ENCODE results near the gene RPS6KA2. TPM values are rescaled to one million over a fixed set of nuclear protein-coding genes. Genes with fewer than 3 reads are reported as not detected.

RPS6KA2 gene
- polyA plus RNA-seq, 3 donors = 32.0 to 35.9 (median 35.2) TPM

DNA sequence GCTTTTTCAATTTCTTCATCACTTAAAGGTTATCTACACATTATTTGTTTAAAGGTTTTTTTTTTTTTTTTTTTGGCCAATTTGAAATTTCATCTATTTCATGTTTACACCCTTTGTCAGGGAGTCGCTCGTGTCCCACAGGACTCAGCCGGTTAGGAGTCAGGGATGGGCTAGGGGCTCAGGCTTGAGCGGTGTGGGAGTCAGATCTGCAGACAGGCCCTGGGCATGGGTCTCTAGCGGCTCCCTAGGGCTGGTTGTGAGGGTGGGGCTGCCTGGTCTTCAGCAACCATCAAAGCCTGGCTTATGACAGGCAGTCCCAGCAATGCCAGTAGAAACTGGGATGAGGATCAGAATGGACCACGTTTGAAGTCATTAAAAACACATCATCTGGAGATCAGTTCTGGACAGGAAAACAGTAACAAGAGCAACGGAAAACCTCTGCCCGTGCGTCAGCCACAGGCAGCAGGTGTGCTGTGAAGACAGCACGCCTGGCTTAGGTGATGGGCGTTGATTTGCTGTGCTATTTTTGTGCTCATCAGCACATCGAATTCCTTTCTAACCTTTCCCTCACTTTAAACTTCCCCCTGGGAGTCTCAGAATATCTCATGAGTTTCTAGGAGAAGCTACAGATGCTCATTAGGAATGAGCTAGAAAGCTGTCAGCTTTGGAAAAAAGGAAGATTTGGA, 153.0 kb downstream of the RPS6KA2 start:
- DNase-seq (ENCODE audit: low read depth in 3 of 3, low spot score in 2 of 3) = no peak

DNA sequence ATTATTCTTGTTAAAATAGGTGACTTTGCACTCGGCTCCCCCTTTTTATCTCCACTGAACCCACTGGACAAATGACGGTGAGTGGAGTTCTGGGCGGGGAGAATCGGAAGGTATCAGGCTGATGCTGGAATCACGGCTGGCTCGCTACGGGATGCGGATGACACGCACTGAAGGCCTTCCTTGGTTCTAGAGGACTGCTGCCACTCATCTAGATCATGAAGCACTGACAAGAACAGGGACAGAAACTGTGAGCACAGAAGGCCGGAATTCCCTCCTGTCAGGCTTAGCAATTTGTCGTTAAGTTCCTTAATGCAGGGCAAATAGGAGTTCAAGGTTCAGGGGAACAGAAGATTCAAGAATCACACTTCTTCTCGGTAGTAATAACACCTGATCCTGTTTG, 154.4 kb downstream of the RPS6KA2 start:
- DNase-seq (ENCODE audit: low read depth in 3 of 3, low spot score in 2 of 3) = no peak

DNA sequence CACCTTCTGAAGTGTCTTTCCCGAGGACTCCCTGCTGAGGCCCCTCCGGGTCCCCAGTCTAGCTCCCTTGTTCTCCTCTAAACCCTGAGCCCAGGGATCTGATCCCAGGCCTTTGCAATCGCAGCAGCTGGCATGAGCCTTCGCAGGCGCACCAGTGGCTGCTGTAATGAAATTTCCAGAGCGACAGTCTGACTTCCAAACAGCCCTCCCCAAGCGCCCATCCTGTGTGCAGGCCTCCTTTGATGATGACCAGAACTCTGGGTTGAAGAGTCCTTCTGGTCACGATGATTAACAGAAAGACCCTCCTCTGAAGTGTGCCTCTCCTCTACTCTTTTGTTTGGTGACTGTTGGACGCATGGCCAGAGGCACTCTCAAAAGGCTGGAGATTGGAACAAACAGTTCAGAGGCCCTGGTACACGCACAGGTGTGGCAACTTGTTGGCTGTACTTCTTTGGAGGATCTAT, 155.2 kb downstream of the RPS6KA2 start:
- no peak for DNase-seq (ENCODE audit: low read depth in 3 of 3, low spot score in 2 of 3)

DNA sequence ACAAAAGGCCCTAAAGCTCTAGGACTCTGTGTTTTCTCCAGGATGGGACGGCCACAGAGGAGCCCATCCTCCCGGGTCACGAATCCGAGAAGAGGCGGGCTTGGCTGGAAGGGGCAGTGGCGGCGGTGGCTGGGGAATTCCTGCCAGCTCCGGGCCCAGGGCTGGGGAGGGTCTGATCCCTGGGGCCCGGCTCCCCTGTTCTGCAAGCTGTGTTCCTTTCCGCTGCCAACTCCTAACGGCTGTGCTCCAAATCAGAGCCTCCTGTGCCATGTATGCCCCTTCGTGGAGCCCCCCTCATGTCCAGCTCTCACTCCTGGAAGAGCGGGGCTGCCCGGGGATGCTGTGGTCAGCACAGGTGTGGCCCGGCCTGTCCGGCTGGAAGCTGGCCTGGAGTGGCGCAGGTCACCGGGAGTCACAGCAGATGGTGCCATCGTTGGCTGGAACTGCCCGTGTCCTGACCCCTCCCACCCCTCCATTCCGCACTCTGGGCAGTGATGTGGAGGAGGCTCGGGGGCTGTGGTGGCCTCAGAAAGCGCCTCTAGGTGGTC, 156.1 kb downstream of the RPS6KA2 start:
- no peak for DNase-seq (ENCODE audit: low read depth in 3 of 3, low spot score in 2 of 3)

DNA sequence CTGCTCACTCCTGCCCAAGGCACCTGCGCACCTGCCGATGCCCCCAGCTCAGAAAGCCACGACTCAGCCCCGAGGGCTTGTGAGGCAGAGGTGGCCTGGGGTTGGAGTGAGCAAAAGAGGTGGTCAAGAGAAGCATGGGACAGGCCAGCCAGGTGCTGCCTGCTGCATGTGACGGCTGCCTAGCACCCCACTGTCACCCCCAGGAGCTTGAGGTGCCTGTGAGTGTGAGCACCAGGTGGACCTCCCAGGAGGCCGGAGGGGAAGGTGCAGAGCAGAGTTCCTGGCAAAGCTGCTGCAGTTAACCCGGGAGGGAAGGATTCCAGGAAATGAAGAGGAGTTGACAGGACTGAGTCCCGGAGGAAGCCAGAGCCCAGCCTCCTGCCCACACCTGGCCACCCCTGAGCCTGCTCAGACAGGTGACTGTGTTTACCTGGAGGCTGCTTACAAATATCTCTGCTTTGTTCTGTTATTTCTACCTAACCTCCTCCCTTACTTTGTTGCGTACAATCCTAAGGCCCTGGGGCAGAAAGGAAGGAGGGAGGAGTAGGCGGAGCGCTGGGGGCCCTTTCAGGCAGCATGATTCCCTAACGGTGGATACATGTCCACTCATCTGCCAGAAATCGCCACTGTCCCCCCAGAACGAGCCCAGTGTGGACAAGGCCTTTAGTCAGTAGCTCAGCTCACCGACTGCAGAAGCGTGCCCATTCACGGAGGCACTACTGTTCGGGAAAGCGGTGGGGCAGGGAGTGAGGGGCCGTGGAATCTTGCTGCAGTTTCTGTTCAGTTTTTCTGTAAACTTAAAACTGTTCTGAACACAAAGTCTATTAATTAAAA, 156.8 kb downstream of the RPS6KA2 start:
- no peak for DNase-seq (ENCODE audit: low read depth in 3 of 3, low spot score in 2 of 3)

DNA sequence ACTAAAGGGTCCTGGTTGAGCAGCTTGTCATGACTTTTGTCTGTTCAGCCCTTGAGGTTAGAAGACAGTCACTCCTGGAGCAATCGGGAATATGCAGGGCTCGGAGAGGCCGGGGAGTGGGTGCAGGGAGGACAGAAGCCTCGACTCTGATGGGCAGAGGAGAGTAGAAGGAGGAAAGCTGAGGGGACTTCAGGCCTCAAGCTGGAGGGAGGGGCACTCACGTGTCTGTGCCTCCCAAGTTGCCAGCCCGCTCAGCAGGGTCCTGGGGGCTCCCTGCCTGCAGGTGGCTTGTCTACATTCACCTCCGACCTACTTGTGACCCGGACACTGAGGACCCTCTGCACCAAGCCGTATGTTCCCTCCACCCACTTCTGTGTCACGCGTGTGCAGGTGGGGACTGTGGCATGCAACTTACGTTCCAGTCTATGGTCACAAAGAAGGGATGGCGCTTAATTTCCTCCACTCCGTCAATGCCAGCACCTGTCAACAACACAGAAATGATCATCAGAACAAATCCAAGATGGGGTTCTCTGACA, 157.6 kb downstream of the RPS6KA2 start:
- DNase-seq (ENCODE audit: low read depth in 3 of 3, low spot score in 2 of 3) = no peak

DNA sequence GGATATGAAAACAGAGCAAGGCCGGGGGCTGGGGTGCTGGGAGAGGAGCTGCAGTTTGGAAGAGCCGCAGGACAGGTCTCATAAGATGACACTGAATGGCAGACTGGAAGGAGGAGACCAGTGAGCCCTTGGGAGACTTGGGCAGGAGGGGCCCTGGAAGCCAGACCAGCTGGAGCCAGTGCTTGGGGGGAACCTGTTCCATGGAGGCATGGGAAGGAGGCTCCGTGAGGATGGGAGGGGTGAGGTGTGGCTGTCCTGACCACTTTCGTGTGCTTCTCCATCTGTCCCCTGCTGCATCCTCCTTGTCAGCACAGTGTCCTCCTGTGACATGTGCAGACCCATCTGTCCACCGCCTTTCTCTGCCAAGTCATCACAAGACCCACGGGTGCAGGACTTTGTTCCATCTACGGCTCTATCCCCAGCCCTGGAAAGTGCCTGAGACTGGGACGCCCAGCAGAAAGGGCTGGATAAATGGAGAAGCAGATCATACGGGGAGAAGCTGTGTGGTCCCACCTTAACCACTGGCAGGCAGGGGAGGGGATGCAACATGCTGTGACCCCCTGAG, 159.5 kb downstream of the RPS6KA2 start:
- no peak for DNase-seq (ENCODE audit: low read depth in 3 of 3, low spot score in 2 of 3)

DNA sequence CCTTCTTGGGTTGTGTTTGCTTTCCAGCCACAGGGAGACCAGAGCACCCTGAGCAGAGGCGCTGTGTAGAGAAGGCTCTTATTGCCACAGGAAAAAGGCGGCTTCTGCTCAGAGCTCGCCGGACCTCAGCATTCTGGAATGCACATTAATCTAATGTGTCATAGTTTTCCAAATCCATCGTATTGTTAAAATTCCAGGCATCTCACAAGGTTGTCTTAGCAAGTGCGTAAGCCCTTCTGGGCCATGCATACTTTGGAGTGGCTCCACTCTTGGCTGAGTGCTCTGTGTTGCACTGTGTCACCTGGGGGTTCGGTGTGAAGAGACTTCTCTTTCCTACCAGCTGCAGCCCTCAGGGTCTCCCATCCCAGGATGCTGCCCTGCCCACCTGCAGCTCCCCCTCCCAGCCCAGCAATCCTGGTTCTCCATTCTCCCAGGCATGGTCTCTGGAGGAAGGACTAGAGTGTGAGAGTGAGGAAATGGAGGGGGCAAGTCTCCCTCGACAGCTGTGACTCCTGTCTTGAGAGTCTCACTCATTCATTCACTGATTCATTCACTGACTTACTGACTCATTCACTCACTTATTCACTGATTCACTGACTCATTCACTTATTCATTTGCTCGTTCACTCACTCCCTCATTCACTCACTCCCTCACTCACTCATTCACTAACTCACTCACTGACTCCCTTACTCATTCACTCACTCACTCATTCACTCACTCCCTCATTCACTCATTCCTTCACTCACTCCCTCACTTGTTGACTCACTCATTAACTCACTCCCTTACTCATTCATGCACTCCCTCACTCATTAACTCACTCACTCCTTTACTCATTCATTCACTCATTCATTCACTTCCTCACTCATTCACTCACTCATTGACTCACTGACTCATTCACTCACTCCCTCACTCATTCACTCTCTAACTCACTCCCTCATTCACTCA, 160.6 kb downstream of the RPS6KA2 start:
- DNase-seq (ENCODE audit: low read depth in 3 of 3, low spot score in 2 of 3) = no peak

DNA sequence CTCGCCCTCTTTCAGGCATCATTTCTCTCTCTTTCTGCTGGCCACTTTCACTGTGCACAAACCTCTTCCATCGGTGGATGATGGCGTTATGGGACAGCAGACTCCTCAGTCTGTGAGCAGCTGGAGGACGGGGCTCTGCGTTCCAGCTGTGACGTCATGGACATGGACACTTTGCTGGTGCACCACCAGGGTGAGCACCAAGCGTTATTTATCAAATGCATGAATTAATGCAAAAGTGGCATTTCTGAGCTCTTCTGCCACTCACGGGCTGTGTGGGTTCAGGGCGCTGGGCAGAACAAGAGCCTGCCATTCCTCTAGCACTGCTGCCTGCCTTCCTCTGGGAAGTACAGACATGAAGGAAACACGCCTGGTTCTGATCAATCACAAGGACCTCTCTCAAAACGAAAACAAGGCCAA, 161.4 kb downstream of the RPS6KA2 start:
- no peak for DNase-seq (ENCODE audit: low read depth in 3 of 3, low spot score in 2 of 3)

DNA sequence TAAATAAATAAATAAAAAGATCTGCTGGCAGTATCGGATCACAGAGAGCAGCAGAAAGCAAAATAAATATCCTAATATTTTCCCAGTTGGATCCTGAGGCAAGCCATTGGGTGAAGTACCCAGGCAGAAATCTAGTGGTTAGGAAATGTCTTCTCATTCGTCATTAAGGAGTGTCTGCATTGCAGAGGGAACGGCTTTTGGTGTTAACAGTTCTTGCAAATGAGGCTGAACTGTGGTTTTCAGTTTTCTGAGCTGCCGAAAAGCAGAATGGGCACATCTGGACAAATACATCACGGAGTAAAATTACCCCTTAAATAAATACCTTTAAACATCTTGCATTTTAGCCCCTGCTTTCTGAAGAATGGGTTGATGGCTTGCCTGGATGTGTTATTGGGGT, 162.1 kb downstream of the RPS6KA2 start:
- no peak for DNase-seq (ENCODE audit: low read depth in 3 of 3, low spot score in 2 of 3)

DNA sequence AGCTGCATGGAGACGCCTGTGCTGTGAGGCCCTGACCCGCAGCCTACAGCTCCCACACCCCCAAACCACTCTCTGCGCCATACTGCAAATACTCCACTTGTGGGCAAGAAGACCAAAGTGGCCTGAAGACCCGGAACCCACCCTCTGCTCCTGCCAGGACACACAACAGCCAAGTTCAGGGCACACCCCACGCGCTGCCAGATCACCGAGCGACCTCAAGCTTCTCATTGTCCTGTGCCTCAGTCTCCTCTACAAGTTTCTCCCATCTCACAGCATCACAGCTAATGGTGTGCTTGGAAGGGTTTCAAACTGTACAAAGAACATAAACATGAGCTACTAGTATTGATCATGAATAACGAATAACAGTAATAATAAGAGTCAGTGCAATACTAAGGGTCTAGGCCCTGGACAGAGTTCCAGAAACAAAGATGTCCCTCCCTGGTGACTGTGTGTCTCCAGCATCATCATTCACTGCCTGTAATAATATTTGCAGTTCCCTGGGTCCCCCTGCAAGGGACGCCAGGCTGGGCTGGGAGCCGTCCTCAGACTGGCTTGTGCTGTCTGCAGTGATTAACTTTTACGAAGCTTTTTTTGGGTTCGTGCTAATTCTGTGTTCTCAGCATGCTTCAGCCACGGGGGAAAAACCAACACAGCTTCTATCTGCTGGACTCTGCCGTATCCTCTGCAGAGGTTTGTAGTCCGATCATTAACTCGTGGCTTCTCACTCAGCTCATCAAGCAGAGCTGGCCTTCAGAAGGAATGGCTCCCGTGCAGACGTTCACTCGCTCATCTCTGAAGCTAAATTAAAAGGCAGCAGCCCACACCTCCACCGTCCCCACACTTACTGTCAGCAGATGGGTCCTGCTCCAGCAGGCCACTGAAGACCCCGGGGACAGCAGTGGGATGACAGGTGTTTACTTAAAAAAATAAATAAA, 162.7 kb downstream of the RPS6KA2 start:
- DNase-seq (ENCODE audit: low read depth in 3 of 3, low spot score in 2 of 3) = no peak

DNA sequence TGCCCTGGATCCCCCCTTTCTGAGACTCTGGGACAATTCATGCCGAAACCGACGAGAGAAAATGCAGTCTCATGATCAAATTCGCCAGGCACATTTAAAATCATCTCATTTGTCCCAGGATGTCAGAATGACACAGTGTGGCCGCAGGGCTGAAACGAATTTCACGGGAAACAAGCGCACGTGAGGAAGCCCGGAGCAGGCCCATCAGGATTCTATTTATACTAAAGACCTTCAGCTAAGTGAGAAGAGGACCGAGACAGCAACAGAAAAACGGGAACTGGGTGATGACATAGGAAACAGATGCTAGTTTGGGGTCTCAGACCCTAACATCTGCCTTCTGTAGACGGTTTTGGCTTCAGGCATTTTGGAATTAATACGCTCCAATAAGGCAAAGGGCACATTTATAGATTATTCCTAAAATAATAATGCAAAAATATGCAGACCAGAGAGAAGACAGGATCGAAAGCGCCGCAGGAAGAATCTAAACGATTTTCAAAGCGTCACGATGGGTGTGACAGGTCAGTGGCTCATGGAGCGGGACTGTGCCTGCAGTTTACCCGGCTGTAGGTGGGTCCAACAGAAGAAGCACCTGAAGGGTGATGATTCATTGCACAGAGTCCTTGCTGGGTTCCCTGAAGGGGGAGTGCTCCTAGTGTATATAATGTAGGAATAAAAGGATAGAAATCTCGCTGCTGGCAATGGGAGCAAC, 163.5 kb downstream of the RPS6KA2 start:
- DNase-seq (ENCODE audit: low read depth in 3 of 3, low spot score in 2 of 3) = no peak

DNA sequence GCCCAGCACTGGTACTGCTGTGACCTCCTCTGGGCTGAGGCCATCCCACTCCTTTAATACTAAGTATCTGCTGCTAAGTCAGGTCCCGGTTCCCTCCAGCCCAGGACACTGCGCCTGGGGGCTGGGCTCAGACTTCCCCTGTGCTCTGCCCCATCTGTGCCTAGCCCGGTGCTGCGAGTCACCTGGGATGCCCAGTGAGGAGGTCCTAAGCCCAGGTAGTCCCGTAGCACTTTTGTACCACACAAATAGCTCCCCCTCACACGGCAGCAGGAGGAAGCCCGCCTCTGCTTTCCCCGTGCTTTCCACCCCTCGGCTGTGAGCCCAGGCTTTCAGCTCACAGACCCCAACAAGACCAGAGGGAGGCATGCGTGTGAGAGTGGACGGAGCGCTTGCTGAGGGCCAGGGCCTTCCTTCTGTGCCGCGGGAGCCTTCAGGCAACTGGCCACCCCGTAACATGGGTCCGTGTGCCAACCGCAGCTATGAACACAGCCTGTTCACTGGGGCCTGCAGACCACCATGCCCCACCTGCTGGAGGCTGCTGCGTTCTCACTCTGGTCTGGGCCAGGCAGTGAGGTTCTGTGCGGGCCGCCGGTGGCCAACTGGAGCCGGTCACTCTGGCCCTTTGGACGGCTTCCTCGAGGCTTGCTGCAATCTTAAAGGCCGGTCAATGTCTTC, 164.5 kb downstream of the RPS6KA2 start:
- DNase-seq (ENCODE audit: low read depth in 3 of 3, low spot score in 2 of 3) = no peak

DNA sequence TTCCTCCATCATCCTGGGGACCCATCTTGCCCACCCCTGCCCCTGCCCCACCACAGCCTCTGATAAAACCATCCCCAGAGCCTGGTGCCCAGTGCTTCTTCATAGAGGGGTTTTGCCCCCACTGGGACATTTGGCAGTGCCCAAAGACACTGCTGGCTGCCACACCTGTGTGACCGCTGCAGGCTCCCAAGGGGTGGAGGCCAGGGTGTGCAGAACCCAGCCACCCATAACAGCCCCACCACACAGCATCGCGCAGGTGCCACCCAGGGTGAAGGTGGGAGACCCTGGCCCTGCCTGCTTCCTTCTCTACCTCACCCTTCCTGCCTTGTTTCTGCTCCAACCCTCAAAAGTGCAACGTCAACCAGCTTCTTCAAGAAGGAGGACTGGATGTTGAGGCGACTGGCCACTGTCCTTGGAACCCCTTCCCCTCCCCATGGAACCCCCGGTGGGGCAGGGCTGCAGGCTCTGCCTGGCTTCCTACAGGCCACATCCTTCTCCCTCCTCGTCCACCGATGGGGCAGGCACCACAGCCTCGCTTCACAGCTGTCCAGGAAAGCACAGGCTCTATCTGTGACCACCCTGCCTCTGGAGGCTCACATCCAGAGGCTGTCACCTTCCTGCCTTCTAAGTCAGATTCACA, 165.1 kb downstream of the RPS6KA2 start:
- no peak for DNase-seq (ENCODE audit: low read depth in 3 of 3, low spot score in 2 of 3)

DNA sequence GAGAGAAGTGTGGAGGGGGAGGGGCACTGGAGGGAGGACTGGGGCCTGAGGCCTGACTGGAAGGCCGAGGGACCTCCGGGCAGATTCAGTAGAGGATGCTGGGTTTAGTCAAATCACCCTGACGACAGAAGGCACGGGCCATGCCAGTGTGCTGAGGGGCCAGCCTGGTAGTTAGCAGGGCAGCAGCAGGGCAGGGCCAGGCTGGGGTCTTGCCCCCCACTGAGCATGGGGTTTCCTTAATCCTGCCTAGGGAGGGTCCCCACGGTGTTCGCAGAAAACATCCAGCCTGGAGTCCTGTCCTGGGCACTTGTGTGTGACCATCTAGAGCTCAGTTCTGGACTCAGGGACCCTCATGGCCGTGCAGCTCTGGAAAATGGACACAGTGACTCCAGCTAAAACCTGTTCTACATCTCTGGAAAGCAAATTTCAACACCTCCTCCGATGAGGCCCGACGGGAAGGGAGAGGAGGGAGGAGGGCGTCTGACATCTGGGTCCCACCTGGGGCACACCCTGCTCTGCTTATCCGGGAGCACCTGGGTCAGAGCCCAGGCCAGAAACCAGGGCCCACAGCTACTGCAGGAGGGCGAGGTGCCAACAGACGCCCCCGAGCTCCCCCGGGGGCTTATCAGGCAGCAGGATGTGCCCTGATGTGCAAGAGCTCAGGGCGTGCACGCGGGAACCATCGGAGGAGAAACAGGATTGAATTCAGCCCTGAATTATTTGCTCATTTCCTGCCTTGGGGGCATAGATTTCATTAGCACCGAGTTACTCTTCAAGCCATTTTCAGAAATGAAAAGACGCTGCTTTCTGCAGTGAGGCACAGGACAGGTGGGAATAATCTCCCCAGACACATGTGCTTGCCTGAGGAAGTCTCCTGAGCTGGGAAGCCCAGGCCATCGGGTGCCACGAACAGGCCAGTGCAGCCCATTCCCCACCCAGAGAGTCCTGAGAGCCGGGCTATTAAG, 166.3 kb downstream of the RPS6KA2 start:
- DNase-seq (ENCODE audit: low read depth in 3 of 3, low spot score in 2 of 3) = no peak

DNA sequence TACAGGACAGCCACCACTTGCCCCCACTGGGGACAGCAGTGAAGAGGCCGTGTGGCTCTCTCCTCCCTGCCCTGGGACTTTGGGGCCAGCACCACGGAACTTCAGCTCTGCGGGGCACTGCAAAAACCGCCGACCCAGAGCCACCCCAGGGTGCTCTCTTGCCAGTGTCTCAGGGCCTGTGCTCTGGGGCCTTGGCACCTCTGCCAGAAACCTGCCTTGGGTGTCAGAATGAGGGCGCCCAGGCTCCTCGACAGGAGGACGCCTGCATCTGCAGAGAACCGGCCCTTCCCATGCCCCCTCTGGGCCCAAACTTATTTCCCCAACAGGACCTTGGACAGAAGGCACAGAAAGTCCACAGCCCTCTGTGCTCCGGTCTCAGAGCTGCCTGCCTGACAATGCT, 167.1 kb downstream of the RPS6KA2 start:
- DNase-seq (ENCODE audit: low read depth in 3 of 3, low spot score in 2 of 3) = no peak
